Measurements from ENCODE around the gene CLEC18B. TPM values are rescaled to one million over a fixed set of nuclear protein-coding genes. Genes with fewer than 3 reads are reported as not detected.
"Not testable (repeated sequence)": the region's sequence is repeated elsewhere in the genome, so short reads cannot be mapped to it uniquely, and the experiment has no call there.

Gene CLEC18B
- total and polyA plus RNA-seq, 12 donors: 0.29 to 0.77 (median 0.44) TPM; not detected in 5

DNA sequence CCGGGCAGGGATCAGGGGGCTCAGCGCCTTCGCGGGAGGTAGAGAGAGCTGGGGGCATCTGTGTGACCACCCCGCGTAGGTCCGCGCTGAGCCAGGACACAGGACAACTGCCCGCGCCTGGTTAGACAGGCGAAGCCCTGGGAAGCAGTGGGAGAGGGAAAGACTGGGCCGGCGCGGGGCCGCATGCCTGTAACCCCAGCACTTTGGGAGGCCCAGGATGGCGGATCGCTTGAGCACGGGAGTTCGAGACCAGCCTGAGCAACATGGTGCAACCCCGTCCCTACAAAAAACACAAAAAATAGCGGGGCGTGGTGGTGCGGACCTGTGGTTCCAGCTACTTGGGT, 13.9 kb downstream of the CLEC18B start:
- H3K27ac ChIP-seq: peak overlapping the region; percentile 70 to 93 (median 84)
- H3K9me3 ChIP-seq; intact Hi-C loops (cut with DNase I); H3K27me3 ChIP-seq; H3K36me3 ChIP-seq; H3K4me1 ChIP-seq: not testable (repeated sequence)
- peak; percentile 36 to 68 (median 54) for ATAC-seq
- DNase-seq: peak in 1 of 2 donors; percentile 46
- peak overlapping the region; percentile 32 to 62 (median 52) for H3K4me3 ChIP-seq
- whole genome bisulfite sequencing, 2 donors: 15 to 32% methylated on average over 11 of the region's 23 CpGs

- ATAC-seq: peak; percentile 91 to 97 (median 94)
- H3K36me3 ChIP-seq; H3K4me1 ChIP-seq; intact Hi-C loops (cut with DNase I); H3K9me3 ChIP-seq; H3K27me3 ChIP-seq: not testable (repeated sequence)
- peak in 1 of 2 donors; percentile 69 for DNase-seq
- Histone ChIP-seq H3K4me3 (peak overlapping the region; percentile 38 to 62 (median 52)), H3K27ac (peak overlapping the region; percentile 70 to 93 (median 84))
- 0 to 1% methylated on average over 13 to 25 of the region's 71 CpGs for WGBS, 2 donors
Measured at GRCh38 chr16:74406600-74407361, 14.5 kb downstream of the CLEC18B start.

GRCh38 chr16:74404148-74404933, 16.9 kb downstream of the CLEC18B start:
- H3K9me3 ChIP-seq; intact Hi-C loops (cut with DNase I): not testable (repeated sequence)
- 57 to 59% methylated on average over 5 to 6 of the region's 14 CpGs for WGBS, 2 donors

GRCh38 chr16:74400238-74400637, 21.0 kb downstream of the CLEC18B start:
- H3K4me3 ChIP-seq; H3K27ac ChIP-seq; ATAC-seq; H3K9me3 ChIP-seq; DNase-seq; intact Hi-C loops (cut with DNase I); H3K27me3 ChIP-seq; H3K36me3 ChIP-seq: not testable (repeated sequence)
- 91 to 97% methylated on average over 3 of the region's 4 CpGs for WGBS, 2 donors
- peaks cover 0 to 20% (median 4%) of the 10 kb centered on the region in 9 donors for H3K4me1 ChIP-seq

More at GRCh38 chr16:74404148-74404933, 16.9 kb downstream of the CLEC18B start:
- H3K27ac ChIP-seq, H3K4me3 ChIP-seq, H3K4me1 ChIP-seq, H3K36me3 ChIP-seq, DNase-seq, H3K27me3 ChIP-seq, ATAC-seq: not testable (repeated sequence)

GRCh38 chr16:74398212-74398895, 22.9 kb downstream of the CLEC18B start:
- intact Hi-C loops (cut with DNase I); H3K27me3 ChIP-seq; H3K36me3 ChIP-seq; H3K4me3 ChIP-seq; H3K9me3 ChIP-seq: not testable (repeated sequence)
- DNase-seq (peak in 1 of 2 donors; percentile 19), ATAC-seq (peak; percentile 62 to 86 (median 68))
- 30 to 42% methylated on average over 11 of the region's 15 CpGs for WGBS, 2 donors
- Histone ChIP-seq H3K27ac (peak overlapping the region in 4 of 10 donors; percentile 1 to 67 (median 18)), H3K4me1 (peaks cover 0 to 20% (median 4%) of the 10 kb centered on the region in 9 donors)

- H3K27me3 ChIP-seq; H3K27ac ChIP-seq; H3K9me3 ChIP-seq; H3K4me3 ChIP-seq; H3K36me3 ChIP-seq; intact Hi-C loops (cut with DNase I): not testable (repeated sequence)
- 35 to 37% methylated on average over 7 of the region's 7 CpGs for WGBS, 2 donors
- peak in 1 of 2 donors; percentile 17 for DNase-seq
- peaks cover 0 to 20% (median 4%) of the 10 kb centered on the region in 9 donors for H3K4me1 ChIP-seq
- ATAC-seq: peak in 6 of 8 donors; percentile 50 to 67 (median 58)
Measured at GRCh38 chr16:74396521-74397017, 24.7 kb downstream of the CLEC18B start.

DNA sequence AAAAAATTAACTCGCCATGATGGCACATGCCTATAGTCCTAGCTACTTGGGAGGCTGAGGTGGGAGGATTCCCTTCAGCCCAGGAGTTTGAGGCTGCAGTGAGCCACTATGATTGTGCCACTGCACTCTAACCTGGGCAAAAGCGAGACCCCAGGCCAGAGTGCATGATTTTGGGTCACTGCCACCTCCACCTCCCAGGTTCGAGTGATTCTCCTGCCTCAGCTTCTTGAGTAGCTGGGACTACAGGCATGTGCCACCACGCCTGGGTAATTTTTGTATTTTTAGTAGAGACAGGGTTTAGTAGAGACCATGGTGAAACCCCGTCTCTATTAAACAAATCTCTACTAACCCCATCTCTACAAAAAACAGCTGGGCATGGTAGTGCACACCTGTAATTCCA, 26.7 kb downstream of the CLEC18B start:
- H3K9me3 ChIP-seq; ATAC-seq; H3K36me3 ChIP-seq; H3K27me3 ChIP-seq; intact Hi-C loops (cut with DNase I); H3K27ac ChIP-seq; DNase-seq; H3K4me3 ChIP-seq: not testable (repeated sequence)
- H3K4me1 ChIP-seq: peaks cover 0 to 20% (median 4%) of the 10 kb centered on the region in 9 donors
- 85 to 89% methylated on average over 3 of the region's 5 CpGs for WGBS, 2 donors

DNA sequence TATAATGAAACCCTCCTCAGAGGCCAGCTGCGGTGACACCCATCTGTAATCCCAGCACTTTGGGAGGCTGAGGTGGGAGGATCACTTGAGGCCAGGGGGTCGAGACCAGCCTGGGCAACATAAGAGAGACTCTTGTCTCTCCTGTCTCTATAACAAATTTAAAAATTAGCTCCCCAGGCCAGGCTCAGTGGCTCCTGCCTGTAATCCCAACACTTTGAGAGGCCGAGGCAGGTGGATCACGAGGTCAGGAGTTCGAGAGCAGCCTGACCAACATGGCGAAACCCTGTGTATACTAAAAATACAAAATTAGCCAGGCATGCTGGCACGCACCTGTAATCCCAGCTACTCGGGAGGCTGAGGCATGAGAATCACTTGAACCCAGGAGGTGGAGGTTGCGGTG, 27.1 kb downstream of the CLEC18B start:
- DNase-seq; ATAC-seq; H3K36me3 ChIP-seq; H3K9me3 ChIP-seq; H3K27ac ChIP-seq; H3K4me3 ChIP-seq; intact Hi-C loops (cut with DNase I); H3K27me3 ChIP-seq: not testable (repeated sequence)
- H3K4me1 ChIP-seq: peaks cover 0 to 20% (median 4%) of the 10 kb centered on the region in 9 donors
- WGBS, 2 donors: 95% methylated on average over 9 of the region's 9 CpGs

DNA sequence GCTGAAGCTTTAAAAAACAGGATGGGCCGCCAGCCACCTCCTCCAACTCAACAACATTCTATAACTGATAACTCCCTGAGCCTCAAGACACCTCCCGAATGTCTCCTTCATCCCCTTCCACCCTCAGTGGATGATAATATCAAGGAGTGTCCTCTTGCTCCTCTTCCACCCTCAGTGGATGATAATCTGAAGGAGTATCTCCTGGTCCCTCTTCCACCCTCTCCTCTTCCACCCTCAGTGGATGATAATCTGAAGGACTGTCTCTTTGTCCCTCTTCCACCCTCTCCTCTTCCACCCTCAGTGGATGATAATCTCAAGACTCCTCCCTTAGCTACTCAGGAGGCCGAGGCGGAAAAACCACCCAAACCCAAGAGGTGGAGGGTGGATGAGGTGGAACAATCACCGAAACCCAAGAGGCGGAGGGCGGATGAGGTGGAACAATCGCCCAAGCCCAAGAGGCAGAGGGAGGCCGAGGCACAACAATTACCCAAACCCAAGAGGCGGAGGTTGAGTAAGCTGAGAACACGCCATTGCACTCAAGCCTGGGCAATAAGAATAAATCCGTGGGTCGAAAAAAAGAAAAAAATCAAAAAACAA, 29.7 kb downstream of the CLEC18B start:
- H3K4me3 ChIP-seq; H3K36me3 ChIP-seq; H3K4me1 ChIP-seq; H3K27ac ChIP-seq; intact Hi-C loops (cut with DNase I); DNase-seq; H3K9me3 ChIP-seq; H3K27me3 ChIP-seq; ATAC-seq: not testable (repeated sequence)
- 77 to 85% methylated on average over 9 to 10 of the region's 13 CpGs for WGBS, 2 donors

DNA sequence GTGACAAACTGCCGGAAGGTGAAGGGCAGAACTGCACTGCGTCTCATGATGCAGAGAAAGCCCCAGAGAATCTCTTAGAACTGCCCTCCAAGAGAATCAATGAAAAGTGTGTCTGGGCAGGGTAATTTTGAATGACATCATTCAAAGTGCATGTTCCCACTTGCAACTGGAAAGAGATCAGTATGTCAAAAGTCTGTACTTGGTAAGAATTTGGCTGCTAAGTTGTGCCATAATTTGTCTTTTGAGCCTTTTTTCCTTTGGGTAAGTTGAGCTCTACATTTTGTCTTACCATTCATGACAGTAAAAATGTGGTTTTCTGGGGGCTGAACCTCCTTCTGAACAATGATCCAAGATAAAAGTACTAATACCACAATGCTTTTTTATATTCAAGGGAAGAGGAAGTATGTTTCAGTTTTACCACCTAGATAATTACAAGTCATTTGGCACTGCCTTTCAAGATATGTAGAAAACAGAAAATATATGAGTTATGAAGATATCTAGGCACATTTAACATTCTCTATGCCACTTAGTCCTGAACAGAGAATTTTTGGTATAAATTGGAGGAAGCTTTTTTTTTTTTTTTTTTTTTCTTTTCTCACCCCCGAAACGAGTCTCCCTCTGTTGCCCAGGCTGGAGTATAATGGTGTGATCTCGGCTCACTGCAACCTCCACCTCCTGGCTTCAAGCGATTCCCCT, 38.8 kb downstream of the CLEC18B start:
- H3K9me3 ChIP-seq; ATAC-seq; H3K27ac ChIP-seq; intact Hi-C loops (cut with DNase I); H3K36me3 ChIP-seq; H3K4me1 ChIP-seq; H3K27me3 ChIP-seq; DNase-seq; H3K4me3 ChIP-seq: not testable (repeated sequence)
- WGBS, 2 donors: 77% methylated on average over 4 of the region's 6 CpGs; no CpG with 5 or more reads in 1 of the 2 donors

All from heart right ventricle (tissue), 16 donors.